ENCODE results near the gene GART.
"Not testable (repeated sequence)": the region's sequence is repeated elsewhere in the genome, so short reads cannot be mapped to it uniquely, and the experiment has no call there.

Gene GART

DNA sequence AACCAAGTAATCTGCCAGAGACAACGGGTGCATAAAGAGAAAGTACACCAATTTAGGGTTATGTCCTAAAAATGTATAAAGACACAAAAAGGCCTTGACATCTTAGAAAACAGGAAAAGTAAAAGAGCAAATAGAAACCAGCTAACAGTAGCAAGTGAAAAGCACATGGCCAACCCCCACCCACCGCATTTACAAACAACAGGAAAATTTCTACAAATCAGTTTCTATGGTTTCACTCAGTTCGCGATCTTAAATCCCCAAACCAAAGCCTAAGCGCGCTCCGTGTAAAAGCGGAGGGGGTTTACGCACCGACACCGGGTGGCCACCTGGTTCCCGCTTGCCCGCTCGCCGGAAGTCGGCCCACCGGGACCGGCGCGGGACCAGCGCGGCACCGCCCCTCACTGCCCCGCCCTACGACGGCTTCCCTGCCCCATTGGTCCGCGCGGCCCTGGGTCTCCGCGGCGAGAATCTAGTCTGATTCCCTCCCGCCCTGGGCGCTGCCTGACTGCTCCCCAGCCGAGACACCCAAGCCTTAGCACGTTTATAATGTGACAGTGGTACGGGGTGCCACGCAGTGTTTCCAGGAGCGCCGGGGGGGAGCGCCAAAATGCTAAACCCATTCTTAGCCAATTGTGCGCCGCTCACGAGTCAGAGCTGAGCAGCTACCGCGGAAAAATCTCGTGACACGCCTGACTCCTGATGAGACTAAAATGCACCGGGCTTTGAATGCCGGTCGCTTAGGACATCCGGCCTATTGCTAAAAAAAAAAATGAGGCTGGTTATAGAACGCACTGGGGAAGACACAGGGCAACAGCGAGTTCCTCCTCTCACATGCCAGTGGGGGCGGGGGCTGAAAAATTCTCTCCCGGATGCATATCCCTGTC lies at the start of gene GART:
Gene GART (minus strand): TSS at position 362 of the 884 bp plus-strand sequence. CDS start 2,802 bp downstream, outside the sequence.
- peak; percentile 23 to 42 for DNase-seq (ENCODE audit: low read depth in 2 of 2)

DNA sequence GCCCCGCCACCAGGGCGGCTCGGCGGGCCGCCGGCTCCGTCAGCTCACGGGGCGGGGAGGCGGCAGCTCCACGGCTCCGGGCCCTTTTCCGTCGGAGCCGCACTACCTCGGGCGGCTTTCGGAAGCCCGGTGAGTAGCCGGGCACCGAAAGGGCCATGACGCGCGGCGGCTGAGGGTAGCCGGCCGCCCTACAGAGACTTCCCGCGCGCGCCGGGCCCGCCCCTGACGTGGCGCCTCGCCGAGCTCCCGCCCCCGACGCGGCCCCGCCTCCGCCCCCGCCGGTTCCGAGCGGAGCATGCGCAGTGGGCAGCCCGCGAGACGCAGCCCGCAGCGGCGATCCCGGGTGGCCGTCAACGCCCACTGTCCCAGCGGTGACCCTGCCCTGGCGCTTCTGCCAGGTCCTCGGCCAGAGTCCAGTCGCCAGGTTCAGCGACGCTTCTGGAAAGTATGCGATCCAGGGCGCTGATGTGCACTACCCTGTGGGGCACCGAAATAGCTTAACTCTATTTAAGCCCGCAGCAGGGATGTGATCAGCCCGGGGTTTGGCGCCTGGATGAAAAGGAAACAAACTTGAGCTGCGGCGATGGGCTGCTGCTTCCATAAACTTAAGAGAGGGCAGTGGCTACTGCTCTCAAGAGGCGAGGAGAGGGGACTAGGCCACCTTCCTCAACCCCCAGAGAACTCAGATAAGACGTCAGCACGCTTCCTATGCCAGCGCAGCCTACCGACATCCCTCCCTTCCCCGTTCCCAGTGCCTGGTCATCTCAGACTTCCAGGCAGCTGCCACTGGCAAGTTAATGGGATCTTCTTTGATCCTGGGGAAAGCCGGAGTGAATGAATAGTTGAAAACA lies 46.8 kb upstream of the GART start, which contains the start of gene DONSON:
Gene DONSON (minus strand): TSS at position 200 of the 851 bp plus-strand sequence. CDS start 43 bp downstream, at position 157.
- DNase-seq (ENCODE audit: low read depth in 2 of 2) = peak; percentile 37 to 50

DNA sequence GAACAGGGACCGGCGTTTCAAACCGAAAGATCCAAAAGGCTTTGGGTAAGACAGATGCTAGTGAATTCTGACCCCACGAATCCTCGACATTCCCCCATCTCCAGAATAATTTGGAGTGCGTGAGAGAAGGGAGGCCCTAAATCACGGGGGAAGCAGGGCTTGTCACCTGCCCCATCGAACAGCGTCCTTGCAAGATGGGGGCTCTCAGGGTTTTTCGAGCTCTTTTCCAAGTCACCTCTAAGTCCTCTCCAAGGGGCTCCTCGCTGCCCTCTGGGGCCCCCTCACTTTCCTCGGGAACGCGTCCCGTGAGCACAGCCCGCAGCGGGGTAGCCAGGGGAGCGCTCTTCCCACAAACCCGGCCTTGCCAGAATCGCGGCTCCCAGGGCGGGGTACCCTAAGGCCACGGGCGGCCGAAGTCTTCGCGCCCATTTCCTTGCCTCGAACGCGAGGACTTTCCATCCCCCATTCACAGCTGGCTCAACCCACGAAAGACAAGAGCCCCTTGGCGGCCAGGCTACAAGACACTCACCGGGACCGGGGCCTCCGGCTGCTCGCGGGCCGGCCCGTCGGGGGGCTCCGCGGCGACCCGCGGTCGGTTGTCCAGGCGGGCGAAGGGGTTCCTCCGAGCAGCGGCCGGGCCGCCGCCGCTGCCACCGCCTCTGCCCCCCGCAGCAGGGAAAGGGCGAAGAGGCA lies 46.0 kb upstream of the GART start:
- DNase-seq (ENCODE audit: low read depth in 2 of 2) = no peak

DNA sequence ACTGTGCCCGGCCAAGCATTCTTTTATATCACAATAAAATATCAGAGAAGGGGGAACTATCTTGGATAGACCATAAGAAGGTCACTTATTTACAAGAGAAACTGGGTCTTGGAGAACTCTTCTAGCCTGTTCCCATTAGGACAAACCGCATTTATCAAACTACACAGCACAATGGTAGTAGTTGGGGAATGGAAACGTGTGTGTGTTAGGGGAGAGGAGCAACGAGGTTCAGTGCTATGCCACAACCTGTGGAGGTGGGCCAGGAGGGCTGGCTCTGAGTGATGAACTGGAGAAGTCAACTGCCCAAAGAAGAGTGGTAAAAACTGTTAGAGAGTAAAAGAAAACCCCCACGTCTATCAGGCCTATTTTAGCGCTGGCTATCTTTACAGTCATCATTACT lies 45.0 kb upstream of the GART start:
- DNase-seq (ENCODE audit: low read depth in 2 of 2) = no peak

DNA sequence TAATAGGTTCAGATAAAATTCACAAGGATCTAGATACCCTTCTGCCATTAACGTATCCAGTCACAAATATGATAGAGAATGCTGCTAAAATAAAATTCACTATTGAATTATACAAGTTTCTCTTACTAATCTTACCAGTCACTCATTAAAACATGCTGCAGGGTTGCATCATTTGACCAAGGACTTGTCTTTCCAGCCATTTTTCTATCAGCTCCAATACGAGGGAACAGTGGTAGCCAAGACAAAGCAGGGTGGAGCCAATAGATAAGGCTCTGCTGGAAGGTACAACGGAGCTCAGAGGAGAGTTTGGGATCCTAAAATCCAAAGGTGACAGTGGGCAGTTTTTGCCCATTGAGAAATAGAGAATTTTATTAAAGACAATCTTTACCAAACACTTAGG lies 42.5 kb upstream of the GART start:
- no peak for DNase-seq (ENCODE audit: low read depth in 2 of 2)

DNA sequence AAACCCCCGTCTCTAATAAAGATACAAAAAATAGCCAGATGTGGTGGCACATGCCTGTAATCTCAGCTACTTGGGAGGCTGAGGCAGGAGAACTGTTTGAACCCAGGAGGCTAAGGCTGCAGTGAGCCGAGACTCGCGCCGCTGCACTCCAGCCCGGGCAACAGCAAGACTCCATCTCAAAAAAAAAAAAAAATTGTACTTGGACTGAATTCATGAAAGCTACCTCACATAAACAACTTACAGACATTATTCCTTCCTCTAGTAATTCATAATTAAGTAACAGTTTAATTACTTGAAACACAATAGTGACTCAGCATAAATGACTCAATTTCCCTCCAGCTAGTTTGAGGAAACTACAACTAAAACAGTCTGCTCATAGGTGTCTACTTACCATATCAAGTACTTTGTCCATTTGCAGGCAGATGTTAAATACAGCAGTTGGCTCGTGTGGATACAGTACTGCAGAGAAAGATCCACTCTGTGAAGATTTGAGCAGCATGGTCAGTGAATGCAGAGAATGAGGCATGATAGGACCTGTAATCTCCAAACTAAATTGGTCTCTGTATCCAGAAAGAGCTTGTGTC lies 37.1 kb upstream of the GART start:
- no peak for DNase-seq (ENCODE audit: low read depth in 2 of 2)

DNA sequence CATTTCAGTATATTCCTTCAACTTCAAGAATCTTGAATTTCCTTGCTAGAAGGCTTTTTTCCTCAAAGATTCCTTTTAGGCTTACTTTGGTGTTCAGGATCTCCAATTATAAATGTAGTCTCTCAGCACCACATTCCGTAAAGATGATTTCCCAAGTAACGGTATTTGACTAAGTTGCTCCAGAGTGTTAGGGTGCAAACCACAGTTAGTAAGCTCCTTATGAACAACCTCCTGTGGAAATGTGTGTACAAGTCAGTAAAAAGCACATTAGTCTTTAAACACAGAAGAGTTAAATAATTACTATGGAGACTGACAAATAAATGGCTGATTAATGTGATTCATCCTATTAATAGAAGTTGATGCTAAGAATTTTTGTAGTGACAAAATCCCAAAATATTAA lies 36.3 kb upstream of the GART start:
- peak; percentile 21 to 26 for DNase-seq (ENCODE audit: low read depth in 2 of 2)

DNA sequence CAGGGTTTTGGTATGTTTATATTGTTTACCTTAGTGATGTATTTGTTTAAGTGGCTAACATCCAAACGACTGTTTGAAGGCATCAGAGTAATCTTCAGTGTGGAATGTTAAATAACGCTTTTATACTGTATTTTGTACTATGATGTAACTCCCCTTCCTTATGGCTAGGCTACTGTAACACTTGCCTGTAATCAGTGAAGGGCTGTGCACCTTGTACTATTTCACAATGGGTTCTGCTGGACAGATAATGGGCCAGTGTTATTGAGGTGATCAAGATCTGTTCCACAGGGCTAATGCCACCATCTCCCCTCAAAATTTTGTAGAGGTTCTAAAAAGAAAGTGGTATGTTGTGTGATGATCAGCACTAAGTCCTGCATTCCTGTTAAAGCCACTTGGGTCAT lies 34.8 kb upstream of the GART start:
- DNase-seq (ENCODE audit: low read depth in 2 of 2) = not testable (repeated sequence)

DNA sequence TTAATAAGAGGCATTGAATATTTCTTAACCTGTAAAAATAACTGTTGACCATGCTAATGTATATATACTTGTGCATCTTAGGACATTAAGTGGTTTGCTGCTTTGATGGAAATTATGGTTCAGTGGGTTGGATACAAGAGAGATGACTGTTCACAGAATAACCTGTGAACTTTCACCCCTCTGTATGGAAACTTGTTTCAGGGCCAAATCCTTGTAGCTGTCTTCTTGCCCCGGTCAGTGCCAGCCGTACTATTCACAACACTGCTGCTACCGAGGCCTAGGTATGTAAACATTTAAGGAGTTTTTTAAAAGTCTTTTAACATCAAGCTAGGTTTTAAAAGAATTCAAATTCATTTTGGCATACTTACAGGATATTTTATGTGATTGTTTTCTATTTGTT lies 30.4 kb upstream of the GART start:
- no peak for DNase-seq (ENCODE audit: low read depth in 2 of 2)

DNA sequence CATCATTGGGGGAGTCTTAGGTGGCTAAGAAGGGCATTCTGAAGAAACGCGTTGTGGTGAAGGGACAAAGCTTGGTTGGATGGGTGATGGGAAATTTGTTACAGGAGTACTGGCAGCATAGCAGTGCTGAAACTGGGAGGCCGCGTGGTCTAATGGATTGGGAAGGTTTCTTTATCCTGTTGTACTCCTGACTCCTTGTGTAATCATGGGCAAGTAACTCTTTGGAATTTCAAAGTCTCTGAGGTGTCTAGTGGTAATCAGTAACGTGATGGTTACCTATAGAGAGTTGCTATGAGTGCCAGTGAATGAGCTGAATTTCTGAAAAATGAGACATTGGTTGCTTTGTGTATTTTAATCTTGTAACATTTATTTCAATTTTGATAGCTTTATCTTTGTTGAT lies 28.1 kb upstream of the GART start:
- no peak for DNase-seq (ENCODE audit: low read depth in 2 of 2)

DNA sequence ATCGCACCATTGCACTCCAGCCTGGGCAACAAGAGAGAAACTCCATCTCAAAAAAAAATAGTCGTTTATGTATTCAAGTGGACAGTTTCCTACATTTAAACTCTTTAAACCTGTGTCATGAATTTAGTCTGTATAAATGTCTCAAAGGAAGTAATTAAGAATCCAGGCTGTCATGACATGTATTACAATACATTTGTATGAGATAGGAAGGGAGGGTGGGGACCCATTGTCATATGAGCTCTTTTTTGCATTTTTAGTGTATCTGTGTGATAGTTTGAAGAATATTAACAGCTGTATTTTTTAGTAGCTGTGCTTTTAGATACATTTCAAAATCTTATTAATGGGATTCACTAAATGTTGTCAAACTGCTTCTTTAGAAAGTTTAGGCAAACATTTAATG lies 26.5 kb upstream of the GART start:
- DNase-seq (ENCODE audit: low read depth in 2 of 2) = no peak

DNA sequence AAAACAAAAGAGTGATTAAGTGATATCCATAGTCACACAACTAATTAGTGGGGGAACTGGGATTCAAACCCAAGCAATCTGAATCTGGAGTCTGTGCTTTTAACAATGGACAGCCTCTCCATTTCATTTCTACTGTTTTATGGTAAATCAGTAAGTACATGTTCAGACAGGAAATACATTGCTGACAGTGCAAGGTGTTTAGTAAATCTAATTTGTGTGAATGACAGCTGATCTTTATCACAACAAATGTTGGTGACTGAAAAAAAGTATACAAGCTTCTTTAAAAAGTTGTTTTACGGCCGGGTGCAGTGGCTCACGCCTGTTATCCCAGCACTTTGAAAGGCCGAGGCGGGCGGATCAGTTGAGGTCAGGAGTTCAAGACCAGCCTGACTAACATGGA lies 26.0 kb upstream of the GART start:
- DNase-seq (ENCODE audit: low read depth in 2 of 2) = no peak

DNA sequence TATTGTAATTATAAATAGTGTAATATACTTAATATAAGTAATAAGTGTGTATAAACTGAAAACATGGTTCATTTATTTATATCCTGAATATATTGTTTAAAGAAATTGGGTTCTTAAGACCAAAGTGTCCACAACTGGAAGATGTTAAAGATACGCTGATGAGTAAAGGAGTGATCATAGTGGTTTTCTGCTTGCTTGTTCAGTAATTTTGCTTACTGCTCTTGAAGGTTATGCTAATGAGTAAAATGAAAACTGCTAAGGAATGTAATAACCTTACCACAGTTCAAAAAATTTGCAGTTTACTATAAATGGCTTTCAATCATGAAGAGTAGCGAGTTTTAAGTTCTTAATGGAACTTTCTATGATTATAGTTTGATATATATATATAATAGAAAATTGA lies 24.6 kb upstream of the GART start:
- no peak for DNase-seq (ENCODE audit: low read depth in 2 of 2)

DNA sequence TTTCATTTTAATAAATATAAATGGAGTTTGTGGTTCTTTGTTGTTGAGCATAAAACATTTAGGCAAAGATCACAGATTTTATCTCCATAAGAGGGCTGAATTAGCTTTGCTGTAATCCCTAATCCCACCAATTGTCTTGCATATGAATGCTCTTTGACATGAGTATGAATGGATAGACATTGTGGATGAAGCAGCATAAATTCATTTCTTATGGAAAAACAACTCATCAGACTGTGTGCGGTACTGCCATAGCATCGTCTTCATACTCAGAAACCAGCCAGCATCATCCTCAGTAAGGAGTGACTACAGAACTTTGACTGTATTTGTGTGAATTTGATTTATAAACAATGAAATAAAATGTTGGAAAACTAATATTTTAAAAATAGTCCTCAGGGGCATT lies 20.5 kb upstream of the GART start:
- DNase-seq (ENCODE audit: low read depth in 2 of 2) = no peak

DNA sequence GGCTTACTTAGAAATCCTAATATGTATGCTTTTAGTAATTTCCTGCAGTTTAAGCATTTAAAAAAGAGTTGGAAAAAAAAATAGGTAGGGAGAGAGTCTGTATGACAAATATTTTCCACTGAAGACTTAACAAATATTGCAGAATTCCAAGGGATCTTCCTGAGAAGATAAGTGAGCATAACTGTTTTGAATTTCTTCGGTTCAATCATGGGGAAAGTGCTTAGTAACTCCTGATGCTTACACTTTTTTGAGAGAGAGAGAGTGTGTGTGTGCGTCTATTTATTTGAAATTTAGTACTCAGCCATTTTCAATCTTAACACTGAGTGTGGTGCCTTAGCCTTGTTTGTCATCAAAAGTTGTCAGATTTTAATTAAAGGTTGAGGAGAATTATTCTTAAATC lies 19.5 kb upstream of the GART start:
- no peak for DNase-seq (ENCODE audit: low read depth in 2 of 2)

DNA sequence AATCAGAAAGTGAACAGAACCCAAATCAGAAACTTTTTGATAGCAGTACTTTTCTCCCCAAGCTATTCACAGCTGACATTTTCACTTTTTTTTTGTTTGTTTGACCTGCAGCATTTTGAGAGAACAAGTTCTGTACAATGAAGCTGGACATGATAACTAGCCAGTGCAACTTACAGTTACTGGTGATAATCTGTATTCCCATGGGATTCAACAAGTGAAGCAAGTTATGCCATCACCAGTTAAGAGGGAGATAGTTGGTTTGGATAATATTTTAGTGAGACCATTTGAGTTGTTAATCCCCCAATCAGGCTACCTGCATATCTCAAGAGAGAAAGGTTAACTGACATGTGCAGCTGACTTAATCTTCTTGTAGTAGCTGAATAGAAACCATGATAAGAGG lies 19.0 kb upstream of the GART start:
- no peak for DNase-seq (ENCODE audit: low read depth in 2 of 2)

DNA sequence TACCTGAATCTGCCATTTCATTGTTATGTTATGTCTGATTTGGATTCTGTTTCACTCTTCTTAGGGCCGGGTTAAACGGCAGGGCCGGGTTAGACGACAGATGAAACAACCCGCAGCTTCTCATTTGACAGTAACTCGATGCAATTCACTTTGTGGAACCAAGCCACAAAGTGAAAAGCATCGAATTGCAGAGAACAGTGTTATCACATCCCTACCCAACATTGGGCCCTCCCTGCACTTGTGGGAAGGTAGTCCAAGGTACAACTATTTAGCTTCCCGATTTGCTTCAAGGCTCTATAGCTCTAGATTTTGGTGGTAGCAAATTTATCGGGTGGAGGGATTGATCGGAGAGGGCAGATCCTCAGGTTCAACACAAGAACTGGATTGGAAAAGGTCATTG lies 17.9 kb upstream of the GART start:
- no peak for DNase-seq (ENCODE audit: low read depth in 2 of 2)

DNA sequence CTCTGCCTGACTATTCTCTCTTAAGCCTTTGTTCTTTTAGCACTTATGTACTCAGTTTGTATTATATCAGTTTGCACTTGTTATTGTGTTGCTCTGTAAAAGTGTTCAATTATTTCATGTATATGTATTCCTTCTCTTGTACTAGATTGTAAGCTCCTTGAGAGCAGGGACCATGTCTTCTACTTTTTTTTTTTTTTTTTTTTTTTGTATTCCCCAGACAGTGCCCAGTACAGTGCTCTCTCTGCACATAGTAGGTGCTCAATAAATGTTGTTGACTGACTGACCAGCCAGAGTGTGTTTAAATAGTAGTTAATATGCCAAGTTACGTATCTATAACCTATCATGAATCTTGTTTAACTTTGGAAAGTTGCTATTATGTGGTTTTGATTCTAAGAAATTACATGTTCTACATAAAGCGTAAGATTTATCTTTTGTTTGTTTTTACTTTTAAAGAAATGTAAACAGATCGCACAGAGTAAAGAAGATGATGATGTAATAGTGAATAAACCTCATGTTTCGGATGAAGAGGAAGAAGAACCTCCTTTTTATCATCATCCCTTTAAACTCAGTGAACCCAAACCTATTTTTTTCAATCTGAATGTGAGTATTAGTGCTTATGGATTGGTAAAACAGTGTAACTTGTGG lies 17.0 kb upstream of the GART start:
- no peak for DNase-seq (ENCODE audit: low read depth in 2 of 2)

DNA sequence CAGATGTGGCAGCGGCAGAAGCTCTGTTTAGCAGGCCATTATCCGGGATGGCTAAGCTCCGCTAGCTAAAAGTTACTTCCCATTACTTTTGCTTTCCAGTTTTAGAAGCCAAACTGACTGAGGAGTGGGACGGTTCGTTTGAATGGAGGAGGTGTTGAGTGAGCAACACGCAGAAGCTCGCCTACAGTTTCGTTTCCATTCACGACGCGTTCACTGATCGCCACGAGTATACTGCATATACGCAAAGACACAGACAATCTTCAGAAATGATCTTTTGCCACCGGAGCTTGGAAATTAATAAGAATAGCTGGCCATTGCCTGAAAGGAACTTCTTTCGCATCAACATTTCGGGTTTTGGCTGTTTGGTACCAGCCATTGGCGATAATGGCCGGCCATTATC lies 15.5 kb upstream of the GART start:
- DNase-seq (ENCODE audit: low read depth in 2 of 2) = no peak

DNA sequence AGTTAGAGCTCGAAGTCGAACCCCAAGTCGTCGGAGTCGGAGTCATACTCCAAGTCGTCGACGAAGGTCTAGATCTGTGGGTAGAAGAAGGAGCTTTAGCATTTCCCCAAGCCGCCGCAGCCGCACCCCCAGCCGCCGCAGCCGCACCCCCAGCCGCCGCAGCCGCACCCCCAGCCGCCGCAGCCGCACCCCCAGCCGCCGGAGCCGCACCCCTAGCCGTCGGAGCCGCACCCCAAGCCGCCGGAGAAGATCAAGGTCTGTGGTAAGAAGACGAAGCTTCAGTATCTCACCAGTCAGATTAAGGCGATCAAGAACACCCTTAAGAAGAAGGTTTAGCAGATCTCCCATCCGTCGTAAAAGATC lies 13.0 kb upstream of the GART start:
- DNase-seq (ENCODE audit: low read depth in 2 of 2) = no peak

DNA sequence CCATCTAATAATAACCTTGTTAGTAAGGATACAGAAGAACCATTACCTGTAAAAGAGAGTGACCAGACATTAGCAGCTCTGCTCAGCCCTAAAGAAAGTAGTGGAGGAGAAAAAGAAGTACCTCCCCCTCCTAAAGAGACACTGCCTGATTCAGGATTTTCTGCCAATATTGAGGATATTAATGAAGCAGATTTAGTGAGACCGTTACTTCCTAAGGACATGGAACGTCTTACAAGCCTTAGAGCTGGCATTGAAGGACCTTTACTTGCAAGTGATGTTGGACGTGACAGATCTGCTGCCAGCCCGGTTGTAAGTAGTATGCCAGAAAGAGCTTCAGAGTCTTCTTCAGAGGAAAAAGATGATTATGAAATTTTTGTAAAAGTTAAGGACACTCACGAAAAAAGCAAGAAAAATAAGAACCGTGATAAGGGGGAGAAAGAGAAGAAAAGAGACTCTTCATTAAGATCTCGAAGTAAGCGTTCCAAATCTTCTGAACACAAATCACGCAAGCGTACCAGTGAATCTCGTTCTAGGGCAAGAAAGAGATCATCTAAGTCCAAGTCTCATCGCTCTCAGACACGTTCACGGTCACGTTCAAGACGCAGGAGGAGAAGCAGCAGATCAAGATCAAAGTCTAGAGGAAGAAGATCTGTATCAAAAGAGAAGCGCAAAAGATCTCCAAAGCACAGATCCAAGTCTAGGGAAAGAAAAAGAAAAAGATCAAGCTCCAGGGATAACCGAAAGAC lies 12.5 kb upstream of the GART start:
- DNase-seq (ENCODE audit: low read depth in 2 of 2) = no peak

Measured in fibroblast of skin of left biceps (primary cell).